Measurements from ENCODE around the gene NSFL1C. TPM values are rescaled to one million over a fixed set of nuclear protein-coding genes. Genes with fewer than 3 reads are reported as not detected.

The NSFL1C gene
- total and polyA plus RNA-seq, 8 donors: 60.5 to 96.9 (median 92.9) TPM

- Histone ChIP-seq H3K4me1 (peaks cover 0 to 6% of the 10 kb centered on the region in 2 donors), H3K27me3 (peaks cover 6 to 7% of the 10 kb centered on the region in 2 donors), H3K4me3 (no peak overlapping the region), H3K27ac (no peak overlapping the region), H3K9me3 (no peaks in the 10 kb centered on the region), H3K36me3 (no peaks in the 10 kb centered on the region)
- ATAC-seq: no peak
- DNase-seq: no peak
- TF ChIP-seq CTCF (IDR thresholded peaks at IDR 0.05): no peak
- intact Hi-C loops (cut with DNase I): no loop called here
Measured at GRCh38 chr20:1507276-1507675, 40.6 kb upstream of the NSFL1C start.

- Histone ChIP-seq H3K4me1 (peaks cover 0 to 6% of the 10 kb centered on the region in 2 donors), H3K9me3 (no peaks in the 10 kb centered on the region), H3K27me3 (peaks cover 6 to 7% of the 10 kb centered on the region in 2 donors), H3K36me3 (no peaks in the 10 kb centered on the region), H3K27ac (no peak overlapping the region), H3K4me3 (no peak overlapping the region)
- DNase-seq (no peak), ATAC-seq (no peak)
- intact Hi-C loops (cut with DNase I): no loop called here
- no peak for TF ChIP-seq CTCF (IDR thresholded peaks at IDR 0.05)
Measured at GRCh38 chr20:1505871-1506270, 39.2 kb upstream of the NSFL1C start.

GRCh38 chr20:1505361-1505760, 38.7 kb upstream of the NSFL1C start:
- no peak for DNase-seq
- Histone ChIP-seq H3K36me3 (no peaks in the 10 kb centered on the region), H3K9me3 (no peaks in the 10 kb centered on the region), H3K27me3 (peaks cover 6 to 7% of the 10 kb centered on the region in 2 donors), H3K27ac (no peak overlapping the region), H3K4me1 (peaks cover 0 to 6% of the 10 kb centered on the region in 2 donors), H3K4me3 (no peak overlapping the region)
- intact Hi-C loops (cut with DNase I): no loop called here
- ATAC-seq: no peak
- TF ChIP-seq CTCF (IDR thresholded peaks at IDR 0.05): no peak

GRCh38 chr20:1503564-1504227, 37.0 kb upstream of the NSFL1C start:
- peak; percentile 89 to 95 for TF ChIP-seq CTCF (IDR thresholded peaks at IDR 0.05)
- no peak overlapping the region for H3K4me3 ChIP-seq
- H3K27me3 ChIP-seq: peaks cover 0 to 6% of the 10 kb centered on the region in 2 donors
- ATAC-seq (peak; percentile 100), DNase-seq (peak; percentile 23 to 83 (median 66))
- peaks cover 0 to 6% of the 10 kb centered on the region in 2 donors for H3K4me1 ChIP-seq
- intact Hi-C loops (cut with DNase I): no loop called here
- H3K27ac ChIP-seq: no peak overlapping the region
- no peaks in the 10 kb centered on the region for H3K36me3 ChIP-seq
- no peaks in the 10 kb centered on the region for H3K9me3 ChIP-seq

GRCh38 chr20:1500496-1500895, 33.8 kb upstream of the NSFL1C start:
- DNase-seq (no peak), ATAC-seq (no peak)
- TF ChIP-seq CTCF (IDR thresholded peaks at IDR 0.05): no peak
- no peak overlapping the region for H3K27ac ChIP-seq
- peaks cover 0 to 6% of the 10 kb centered on the region in 2 donors for H3K4me1 ChIP-seq
- intact Hi-C loops (cut with DNase I): no loop called here
- H3K9me3 ChIP-seq: no peaks in the 10 kb centered on the region
- peaks cover 0 to 6% of the 10 kb centered on the region in 2 donors for H3K27me3 ChIP-seq
- no peak overlapping the region for H3K4me3 ChIP-seq
- no peaks in the 10 kb centered on the region for H3K36me3 ChIP-seq
